Neural cell (in vitro differentiated cells): ENCODE data around the gene APOD.
"Not testable (repeated sequence)": the region's sequence is repeated elsewhere in the genome, so short reads cannot be mapped to it uniquely, and the experiment has no call there.

Experiments used
- CTCF ChIP-seq: fragments of 450-650 bp; IDR thresholded peaks from 2 replicates; pipeline ENCODE4 v1.5.1; 2014; ENCODE audit warnings: antibody characterized with exemption, mild to moderate bottlenecking, moderate library complexity; ENCODE audit not compliant: poor library complexity, severe bottlenecking
- EP300 ChIP-seq: fragments of 450-650 bp; conservative IDR thresholded peaks from 2 replicates; pipeline ENCODE4 v1.6.1; 2014; ENCODE audit warnings: antibody characterized with exemption, mild to moderate bottlenecking, moderate library complexity; ENCODE audit not compliant: poor library complexity, severe bottlenecking
- RAD21 ChIP-seq: fragments of 450-650 bp; conservative IDR thresholded peaks from 2 replicates; pipeline ENCODE4 v1.6.1; 2014; ENCODE audit warnings: antibody characterized with exemption, mild to moderate bottlenecking, moderate library complexity

DNA sequence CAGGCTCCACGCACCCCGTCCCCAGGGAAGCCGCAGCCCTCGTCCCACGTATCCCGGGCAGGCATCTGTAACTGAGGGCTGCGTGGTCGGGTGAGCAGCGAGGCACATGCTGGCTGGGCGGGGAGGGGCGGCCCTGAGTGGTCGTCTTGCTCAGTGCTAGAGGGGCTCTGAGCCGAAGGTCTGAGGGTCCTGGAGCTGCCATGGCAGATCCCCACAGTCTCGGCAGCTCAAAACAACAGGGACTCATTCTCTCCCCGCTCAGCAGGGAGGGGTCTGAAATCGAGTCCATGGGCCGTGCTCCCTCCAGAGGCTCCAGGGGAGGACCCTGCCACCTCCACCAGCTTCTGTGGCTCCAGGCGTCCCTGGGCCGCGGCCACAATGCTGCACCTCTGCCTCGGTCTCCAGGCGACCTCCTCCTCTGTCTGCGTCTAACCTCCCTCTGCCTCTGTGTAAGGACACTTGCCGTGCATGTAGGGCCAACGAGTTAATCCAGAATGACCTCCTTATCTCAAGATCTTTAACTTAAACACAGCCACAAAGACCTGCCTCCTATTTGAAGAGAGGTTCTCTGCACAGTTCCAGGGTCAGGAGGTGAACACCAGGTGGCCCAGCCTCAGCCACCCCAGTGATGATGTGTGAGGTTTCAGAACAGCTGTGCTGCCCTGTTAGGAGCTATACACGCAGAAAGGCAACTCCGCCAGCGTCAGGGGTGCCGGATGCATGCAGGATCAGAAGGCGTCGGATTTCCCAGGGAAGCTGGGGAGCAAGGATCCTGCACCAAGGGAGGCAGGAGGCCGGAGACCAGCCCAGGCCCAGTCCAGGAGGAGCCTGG lies 46.6 kb upstream of the APOD start:
- TF ChIP-seq EP300, CTCF, RAD21: not testable (repeated sequence)
